ENCODE results near the gene CCDC188.

DNA sequence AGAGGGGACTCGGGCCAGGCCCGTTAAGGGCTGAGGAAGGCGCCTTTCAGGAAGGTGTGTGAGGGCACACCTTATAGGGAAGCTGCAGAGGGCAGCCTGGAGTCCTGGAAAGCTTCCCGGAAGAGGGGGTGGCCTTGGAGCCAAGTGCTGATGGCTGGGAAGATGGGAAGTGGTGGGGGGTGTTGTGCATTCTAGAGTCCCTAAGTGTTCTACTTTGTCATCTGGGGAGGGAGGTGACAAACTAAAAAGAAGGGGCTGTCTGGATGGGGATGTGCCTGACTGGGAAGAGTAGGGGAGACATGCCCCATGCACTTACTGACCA is 12.5 kb downstream of the CCDC188 start:
- TF ChIP-seq, protein P1, sequence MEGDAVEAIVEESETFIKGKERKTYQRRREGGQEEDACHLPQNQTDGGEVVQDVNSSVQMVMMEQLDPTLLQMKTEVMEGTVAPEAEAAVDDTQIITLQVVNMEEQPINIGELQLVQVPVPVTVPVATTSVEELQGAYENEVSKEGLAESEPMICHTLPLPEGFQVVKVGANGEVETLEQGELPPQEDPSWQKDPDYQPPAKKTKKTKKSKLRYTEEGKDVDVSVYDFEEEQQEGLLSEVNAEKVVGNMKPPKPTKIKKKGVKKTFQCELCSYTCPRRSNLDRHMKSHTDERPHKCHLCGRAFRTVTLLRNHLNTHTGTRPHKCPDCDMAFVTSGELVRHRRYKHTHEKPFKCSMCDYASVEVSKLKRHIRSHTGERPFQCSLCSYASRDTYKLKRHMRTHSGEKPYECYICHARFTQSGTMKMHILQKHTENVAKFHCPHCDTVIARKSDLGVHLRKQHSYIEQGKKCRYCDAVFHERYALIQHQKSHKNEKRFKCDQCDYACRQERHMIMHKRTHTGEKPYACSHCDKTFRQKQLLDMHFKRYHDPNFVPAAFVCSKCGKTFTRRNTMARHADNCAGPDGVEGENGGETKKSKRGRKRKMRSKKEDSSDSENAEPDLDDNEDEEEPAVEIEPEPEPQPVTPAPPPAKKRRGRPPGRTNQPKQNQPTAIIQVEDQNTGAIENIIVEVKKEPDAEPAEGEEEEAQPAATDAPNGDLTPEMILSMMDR (conservative IDR thresholded peaks at IDR 0.05): no peak
- TF ChIP-seq EZH2 (IDR thresholded peaks at IDR 0.05; ENCODE audit: low read depth): no peak
